SK-N-SH treated with all-trans-retinoic acid at 6 μM for 48 hours (cell line): Measurements from ENCODE around the gene TM4SF5.

Experiments used
- CREB5 ChIP-seq: fragments of 250-450 bp; sonication (Bioruptor Pico); IDR thresholded peaks from 2 replicates; pipeline ENCODE4 v1.5.1; 2020; ENCODE audit warnings: low read depth, mild to moderate bottlenecking, moderate library complexity
- CSDC2 ChIP-seq: fragments of 250-450 bp; sonication (Bioruptor Pico); IDR thresholded peaks from 2 replicates; pipeline ENCODE4 v1.5.0; 2020; ENCODE audit warnings: mild to moderate bottlenecking, moderate library complexity
- GLIS3 ChIP-seq: fragments of 250-450 bp; sonication (Bioruptor Pico); IDR thresholded peaks from 2 replicates; pipeline ENCODE4 v1.5.0; 2020; ENCODE audit warnings: mild to moderate bottlenecking, moderate library complexity
- POU6F1 ChIP-seq: fragments of 250-450 bp; sonication (Bioruptor Pico); IDR thresholded peaks from 2 replicates; pipeline ENCODE4 v1.8.0; 2021; ENCODE audit warnings: low read depth, mild to moderate bottlenecking, moderate library complexity, borderline replicate concordance
- RARB ChIP-seq: fragments of 250-450 bp; sonication (Bioruptor Pico); IDR thresholded peaks from 2 replicates; pipeline ENCODE4 v1.8.0; 2021; ENCODE audit warnings: mild to moderate bottlenecking, moderate library complexity
- TCF4 ChIP-seq: fragments of 250-450 bp; sonication (Bioruptor Pico); IDR thresholded peaks from 2 replicates; pipeline ENCODE4 v1.8.0; 2021; ENCODE audit warnings: mild to moderate bottlenecking, moderate library complexity, borderline replicate concordance
- TOX ChIP-seq: fragments of 250-450 bp; sonication (Bioruptor Pico); IDR thresholded peaks from 2 replicates; pipeline ENCODE4 v1.8.0; 2021; ENCODE audit warnings: mild to moderate bottlenecking, moderate library complexity, borderline replicate concordance
- ZC3H10 ChIP-seq: fragments of 250-450 bp; sonication (Bioruptor Pico); IDR thresholded peaks from 2 replicates; pipeline ENCODE4 v1.5.1; 2021; ENCODE audit warnings: mild to moderate bottlenecking, moderate library complexity
- ZNF8 ChIP-seq: fragments of 450-650 bp; formaldehyde crosslinking; IDR thresholded peaks from 2 replicates; pipeline ENCODE4 v1.5.0; 2020; ENCODE audit warnings: mild to moderate bottlenecking, moderate library complexity

- TF ChIP-seq ZC3H10 (CRISPR knock-in tag) (no peak), TOX (no peak), CSDC2 (CRISPR knock-in tag) (no peak), CREB5 (CRISPR knock-in tag) (no peak), RARB (CRISPR knock-in tag) (no peak), POU6F1 (CRISPR knock-in tag) (no peak), ZNF8 (no peak), TCF4 (CRISPR knock-in tag) (no peak), GLIS3 (CRISPR knock-in tag) (no peak)
Measured at GRCh38 chr17:4739122-4740024, 32.3 kb upstream of the TM4SF5 start, which contains the start of the genes CXCL16 and ZMYND15.
